A549 treated with AZD2906 at 1 μM for 4 hours (cell line): ENCODE results near the gene MCFD2. TPM values are rescaled to one million over a fixed set of nuclear protein-coding genes. Genes with fewer than 3 reads are reported as not detected.

Source experiments
- total RNA-seq: library from RNA; stranded (reverse); fragments of 200-300 nt; extraction: Qiagen RNA extraction; gene quantifications from 5 replicates; pipeline ENCODE4 v1.2.3, GENCODE V29; 2022

MCFD2 gene
- 89.0 to 118 TPM (median 99.6 TPM) in 5 replicates for total RNA-seq

DNA sequence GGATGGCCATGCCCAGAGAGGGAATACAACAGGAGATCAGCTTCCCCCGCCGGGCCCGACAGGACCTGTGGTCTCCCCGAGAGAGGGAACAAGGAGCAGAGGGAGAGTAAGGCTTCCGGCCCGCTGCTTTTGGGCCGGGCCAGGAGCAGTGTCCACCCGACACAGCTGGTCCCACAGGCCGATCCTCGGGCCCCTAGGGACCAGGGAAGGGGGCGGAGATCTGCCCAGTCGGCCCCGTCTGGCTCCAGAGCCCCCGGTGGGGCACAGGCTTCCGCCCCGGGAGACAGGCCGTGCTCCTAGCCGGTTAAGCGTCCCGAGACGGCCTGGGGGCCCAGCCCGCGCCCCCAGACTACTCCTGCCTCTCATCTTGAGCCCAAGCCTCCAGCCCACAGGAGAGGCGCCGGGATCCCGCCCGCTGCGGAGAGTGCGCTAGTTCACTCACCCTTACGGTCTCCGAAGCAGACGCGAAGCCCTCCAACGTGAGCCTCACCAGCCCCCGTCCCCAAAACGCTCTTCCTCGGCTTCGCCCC lies at the start of gene MCFD2:
TSS of gene MCFD2 (minus strand) at position 526 of the 530 bp plus-strand sequence. CDS start 6,635 bp downstream, outside the sequence.

Other genes with a start within 250 kb of the MCFD2 start
- gene SOCS5, start 216.5 kb downstream of the MCFD2 start, total RNA-seq: 17.8 to 24.1 TPM (median 20.7 TPM) in 5 replicates
- 37.8 to 45.4 TPM (median 41.5 TPM) in 5 replicates for gene TTC7A, start 25.4 kb upstream of the MCFD2 start, total RNA-seq
- 0.03 to 0.07 TPM in 2 of 5 replicates, not detected in the others for gene STPG4, start 239.5 kb upstream of the MCFD2 start, total RNA-seq